GM12891 (cell line): ENCODE results near the gene C2CD2L.

Experiments
- POLR2A ChIP-seq: IDR thresholded peaks from 2 replicates; pipeline ENCODE4 v1.6.1; 2011; ENCODE audit warnings: low read depth, low read length, control low read depth
- POU2F2 ChIP-seq: IDR thresholded peaks from 2 replicates; pipeline ENCODE4 v1.6.1; 2011; ENCODE audit warnings: low read depth, mild to moderate bottlenecking, control low read depth, low read length, moderate library complexity

GRCh38 chr11:119145551-119145950, 38.4 kb downstream of the C2CD2L start:
- TF ChIP-seq POLR2A: no peak
- TF ChIP-seq POU2F2: no peak
